ENCODE data around the gene FKBP9. TPM values are rescaled to one million over a fixed set of nuclear protein-coding genes. Genes with fewer than 3 reads are reported as not detected.

The FKBP9 gene
- total and polyA plus RNA-seq, 2 of the 8 experiments (the other 6 are each of a cell fraction or from before 2014, with no cell fraction given) = 7.2 to 10.1 TPM

GRCh38 chr7:32941181-32941580 lies 16.1 kb upstream of the FKBP9 start:
- WGBS, 2 experiments (ENCODE audit: extremely low coverage in 1 of 2, insufficient coverage in 1 of 2, insufficient read length in 1 of 2, insufficient replicate concordance in 2 of 2, low coverage in 1 of 2, low lambda C conversion rate in 2 of 2, missing lambda C conversion rate in 1 of 2) = 9% methylated on average over 5 of the region's 5 CpGs; no CpG with 5 or more reads in 1 of the 2 experiments
- Histone ChIP-seq H2AFZ (ENCODE audit: low read length) (no peak overlapping the region), H3K4me1 (replicated peaks in 1 of 4; ENCODE audit: control insufficient read depth in 3 of 4, insufficient read depth in 4 of 4, low read length in 3 of 4) (peaks cover 0 to 8% (median 2%) of the 10 kb centered on the region in 4 experiments; a peak in 6 of 7 replicates), H3K4ac (replicated peaks; ENCODE audit: insufficient read length, low read depth, low read length) (no peak overlapping the region), H2BK20ac (ENCODE audit: low read length) (no peak overlapping the region), H3K23ac (ENCODE audit: insufficient read length) (no peak overlapping the region), H2BK120ac (replicated peaks; ENCODE audit: low read depth, low read length) (no peak overlapping the region), H3K9ac (replicated peaks in 1 of 4; ENCODE audit: extremely low read depth in 1 of 4, low read depth in 3 of 4, low read length in 3 of 4) (no peak overlapping the region), H2BK5ac (ENCODE audit: low read depth, low read length) (no peak overlapping the region), H3K79me1 (ENCODE audit: low read depth, low read length) (no peaks in the 10 kb centered on the region), H3K36me3 (ENCODE audit: control insufficient read depth in 2 of 4, insufficient read depth in 4 of 4, low read length in 3 of 4) (no peaks in the 10 kb centered on the region; a peak in 1 of 8 replicates), H3K18ac (ENCODE audit: extremely low read depth, low read length) (no peak overlapping the region), H4K5ac (ENCODE audit: insufficient read length, low read depth, low read length) (no peak overlapping the region), H3K4me2 (ENCODE audit: insufficient read depth in 1 of 2, low read depth in 2 of 2, low read length in 2 of 2) (peak overlapping the region; percentile 45 to 84; a peak in 2 of 4 replicates), H4K91ac (replicated peaks; ENCODE audit: insufficient read length, low read length) (no peak overlapping the region), H3K79me2 (ENCODE audit: control insufficient read depth in 1 of 2, insufficient read depth in 2 of 2, low read length in 2 of 2) (no peaks in the 10 kb centered on the region), H4K8ac (ENCODE audit: extremely low read depth, insufficient read depth, low read length) (no peak overlapping the region), H3K56ac (replicated peaks; ENCODE audit: insufficient read length, low read depth, low read length) (no peak overlapping the region), H3K9me3 (ENCODE audit: insufficient read depth in 2 of 2, low read depth in 1 of 2, low read length in 1 of 2) (peaks cover 4 to 11% of the 10 kb centered on the region in 2 experiments; a peak in 2 of 4 replicates), H2BK15ac (ENCODE audit: low read length) (no peak overlapping the region), H2AK5ac (ENCODE audit: low read depth, low read length) (no peak overlapping the region), H3K4me3 (ENCODE audit: extremely low read depth in 1 of 4, insufficient read depth in 2 of 4, low read depth in 3 of 4, low read length in 4 of 4) (peak overlapping the region in 1 of 4 experiments; percentile 58; a peak in 1 of 8 replicates), H3K27ac (ENCODE audit: low read depth, low read length) (no peak overlapping the region), H3K14ac (ENCODE audit: insufficient read length) (no peak overlapping the region), H2BK12ac (ENCODE audit: low read depth, low read length) (no peak overlapping the region), H3K23me2 (ENCODE audit: low read depth, low read length) (peaks cover 2% of the 10 kb centered on the region; the same call in 1 of the 2 replicates), H3K27me3 (replicated peaks in 1 of 4; ENCODE audit: control insufficient read depth in 3 of 4, extremely low read depth in 1 of 4, insufficient read depth in 3 of 4, low read length in 3 of 4) (peaks cover 59 to 90% (median 85%) of the 10 kb centered on the region in 4 experiments), H4K20me1 (replicated peaks in 1 of 2; ENCODE audit: control insufficient read depth in 1 of 2, insufficient read depth in 2 of 2, low read length in 2 of 2) (peaks cover 4 to 21% of the 10 kb centered on the region in 2 experiments)
- FAIRE-seq (peak; percentile 52), DNase-seq (ENCODE audit: low read depth in 1 of 2, low spot score in 2 of 2) (no peak)
- POLR2A ChIA-PET (ENCODE audit: partially characterized antibody) = interaction anchor here (0.9 to 2.9 kb wide), 7 partner anchors 16 to 167 kb away, joined by 3 to 19 read pairs (median 4); partner anchors contain the start of genes FKBP9 and NT5C3A
- CTCF ChIA-PET (ENCODE audit: partially characterized antibody) = interaction anchor here (1.1 to 2.5 kb wide), 6 partner anchors 8 to 179 kb away, joined by 3 to 8 read pairs (median 6); partner anchors contain the start of gene RP9
- TF ChIP-seq CTBP2 (IDR thresholded peaks at IDR 0.05; ENCODE audit: borderline replicate concordance, insufficient read depth, insufficient read length, low read length) = no peak
- TF ChIP-seq RXRA (IDR thresholded peaks at IDR 0.05; ENCODE audit: insufficient read depth, low read depth, low read length) = no peak
- TF ChIP-seq JUND (IDR thresholded peaks at IDR 0.05; ENCODE audit: low read length) = no peak

All from H1 (cell line).